Breast epithelium (tissue), 3 donors: ENCODE measurements around the gene STAU1.

Experiments used
- CTCF ChIP-seq, 3 donors: fragments of 450-650 bp; IDR thresholded peaks; one replicate each; pipeline ENCODE4 v1.5.1; 2016 to 2017; ENCODE audit warnings: antibody characterized with exemption in 3 of 3, mild to moderate bottlenecking in 3 of 3, moderate library complexity in 3 of 3
- POLR2A ChIP-seq: fragments of 450-650 bp; IDR thresholded peaks from one replicate; pipeline ENCODE4 v1.6.1; 2016; ENCODE audit warnings: antibody characterized with exemption, mild to moderate bottlenecking, moderate library complexity

GRCh38 chr20:49163696-49164095 is 24.4 kb downstream of the STAU1 start:
- TF ChIP-seq POLR2A = no peak
- no peak for TF ChIP-seq CTCF (IDR thresholded peaks at IDR 0.05)
